ENCODE data around the gene COX7A1.
A peak's percentile ranks its signal among the peaks of the same experiment; 100 is the strongest.

- TF ChIP-seq CTCF (IDR thresholded peaks at IDR 0.05) (no peak), POLR2A (IDR thresholded peaks at IDR 0.05) (no peak), POLR2AphosphoS5 (IDR thresholded peaks at IDR 0.05; ENCODE audit: insufficient read depth in 1 of 2, low read depth in 1 of 2) (peak in 1 of 2 donors; percentile 13)
Measured at GRCh38 chr19:36101550-36102327, 50.5 kb downstream of the COX7A1 start.

Measured in vagina (tissue), 2 donors.